Stimulated activated CD8-positive, alpha-beta memory T cell treated with anti-CD3 and anti-CD28 coated beads, Interleukin-7, amount 100 ng/mL, for 4 hours (primary cell): ENCODE results near the gene NT5C1A.

Source experiments
- DNase-seq, 2 donors: peaks; one replicate each; pipeline ENCODE4 v3.0.0-alpha.2; 2020; ENCODE audit warnings: low read depth in 2 of 2

Gene NT5C1A

DNA sequence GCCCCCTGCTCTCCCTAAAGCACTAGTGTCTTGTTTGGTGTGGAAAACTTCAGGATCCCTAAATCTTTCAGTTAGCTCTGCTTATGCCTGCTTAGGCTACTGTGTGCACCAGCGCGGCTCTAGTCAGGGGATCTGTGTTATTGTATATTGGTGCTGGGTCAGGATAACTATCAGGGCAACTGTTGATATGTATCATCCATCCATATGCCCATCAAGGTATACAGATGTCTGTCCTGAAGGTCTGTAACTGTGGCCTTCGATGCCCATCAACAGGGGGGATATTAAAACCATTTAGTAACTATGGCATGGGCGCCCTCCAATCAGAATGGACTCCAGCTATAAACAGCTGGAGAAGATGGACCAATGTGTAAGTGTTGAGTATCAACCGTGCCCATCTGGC, 12.4 kb downstream of the NT5C1A start:
- no peak for DNase-seq

DNA sequence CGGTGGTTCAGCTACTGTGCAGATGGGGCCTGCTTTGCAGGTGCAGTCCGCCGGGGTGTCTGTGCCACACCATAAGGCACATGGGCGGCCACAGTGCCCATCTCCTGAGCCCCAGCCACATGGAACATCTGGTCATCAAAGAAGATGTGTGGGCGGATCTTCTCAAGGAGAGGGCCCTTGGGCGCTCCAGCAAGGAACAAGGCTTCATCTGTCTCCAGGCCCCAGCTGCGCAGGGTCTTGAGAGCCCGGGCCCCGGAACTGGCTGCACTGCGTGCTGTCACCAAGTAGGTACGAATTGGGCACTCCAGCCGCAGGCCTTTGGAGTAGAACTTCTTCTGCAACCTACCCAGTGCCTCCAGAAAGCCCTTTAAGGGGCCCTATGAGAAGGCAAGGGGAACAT, 12.8 kb downstream of the NT5C1A start:
- no peak for DNase-seq

DNA sequence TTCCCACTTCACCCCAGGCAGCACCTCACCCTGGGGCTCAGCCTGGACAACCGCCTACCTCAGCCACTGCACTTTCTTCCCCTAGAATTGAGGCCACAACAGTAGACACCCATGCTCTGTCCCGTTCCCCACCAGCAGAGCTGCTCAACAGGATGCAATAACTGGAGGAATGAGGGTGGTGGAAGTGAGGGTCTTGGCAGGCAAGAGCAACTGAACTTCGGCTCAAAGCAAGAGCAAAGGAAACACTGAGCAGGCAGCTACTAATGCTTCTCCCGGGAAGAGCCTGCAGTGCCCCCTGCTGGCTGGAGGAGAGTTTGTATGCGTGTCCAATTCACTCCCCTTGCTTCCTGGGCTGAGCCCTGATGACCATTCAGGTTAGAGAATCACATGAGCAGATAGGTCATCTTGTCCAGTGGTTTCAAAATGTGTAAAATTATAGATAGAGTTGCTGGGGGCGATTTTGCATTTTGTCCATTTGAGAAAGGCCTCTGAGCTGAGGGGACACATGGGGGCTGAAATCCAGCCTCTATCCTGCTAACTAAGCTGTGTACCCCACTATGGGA, 13.9 kb downstream of the NT5C1A start:
- DNase-seq = peak; percentile 13 to 32

DNA sequence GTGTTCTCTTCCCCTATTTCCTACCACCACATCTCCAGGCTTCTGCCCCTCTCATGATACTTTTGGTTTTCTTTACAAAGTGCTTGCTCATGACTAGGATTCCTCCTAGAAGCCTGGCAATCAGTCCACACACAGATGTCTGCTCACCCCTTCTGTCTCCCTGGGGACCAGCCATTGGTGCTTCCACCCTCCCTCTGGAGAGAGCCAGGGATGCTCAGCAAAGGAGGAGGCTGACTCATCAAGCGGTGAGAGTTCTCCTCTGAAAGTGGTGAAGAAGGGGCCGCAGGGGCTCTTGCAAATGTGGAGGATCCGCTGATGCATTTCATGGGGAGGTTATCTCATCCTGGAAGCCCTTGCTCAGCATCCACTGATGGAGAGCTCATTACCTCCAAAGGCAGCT, 14.5 kb downstream of the NT5C1A start:
- DNase-seq = no peak

DNA sequence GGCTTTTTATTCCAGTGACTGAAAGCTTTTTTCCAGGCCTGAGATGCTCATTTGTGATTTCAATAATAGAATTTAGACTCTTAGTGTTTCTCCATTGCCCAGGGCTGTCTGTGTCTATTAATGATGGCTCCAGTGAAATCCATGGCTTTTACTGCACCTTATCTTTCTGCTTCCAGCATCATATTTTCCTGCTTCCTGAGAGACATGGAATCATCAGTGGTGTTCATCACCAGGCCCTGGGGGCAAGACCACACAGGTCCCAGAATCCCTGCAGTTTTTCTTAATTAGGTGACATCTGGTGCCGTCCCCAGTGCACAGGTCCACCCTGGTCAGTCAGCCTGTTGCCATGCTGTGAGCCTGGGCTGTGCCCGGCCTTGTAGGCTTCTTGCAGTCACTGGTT, 15.5 kb downstream of the NT5C1A start:
- DNase-seq = no peak

DNA sequence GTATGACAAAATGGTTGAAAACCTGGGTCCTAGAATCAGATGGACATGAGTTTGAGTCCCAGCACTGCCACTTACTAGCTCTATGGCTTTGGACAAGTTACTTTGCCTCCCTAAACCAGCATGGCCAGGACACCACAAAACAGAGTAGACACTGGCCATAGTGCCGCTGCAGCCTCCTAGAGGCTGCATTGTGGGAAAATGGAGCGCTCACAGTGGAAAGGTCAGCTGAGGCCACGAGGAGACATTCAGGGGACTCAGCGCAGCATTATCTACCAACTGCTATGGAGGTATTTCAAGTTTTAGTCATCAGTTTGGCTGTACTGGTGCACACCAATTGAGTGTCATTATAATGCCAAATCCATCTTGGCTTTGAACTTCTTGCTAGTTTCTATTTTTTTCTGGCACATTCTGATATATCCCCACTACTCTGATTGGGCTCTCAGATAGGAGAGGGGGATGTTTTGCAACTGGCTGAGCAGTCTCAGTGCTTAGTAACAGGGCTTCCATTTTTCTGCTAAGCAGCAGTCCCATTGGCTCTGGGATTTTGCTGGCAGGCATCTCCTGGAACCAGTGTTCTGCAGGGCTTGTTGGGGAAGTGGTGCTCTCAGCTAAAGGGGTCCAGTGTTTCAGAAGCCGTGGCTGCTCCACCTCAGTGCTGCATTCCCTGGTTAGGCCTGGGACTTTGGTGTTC, 16.2 kb downstream of the NT5C1A start:
- DNase-seq = no peak

DNA sequence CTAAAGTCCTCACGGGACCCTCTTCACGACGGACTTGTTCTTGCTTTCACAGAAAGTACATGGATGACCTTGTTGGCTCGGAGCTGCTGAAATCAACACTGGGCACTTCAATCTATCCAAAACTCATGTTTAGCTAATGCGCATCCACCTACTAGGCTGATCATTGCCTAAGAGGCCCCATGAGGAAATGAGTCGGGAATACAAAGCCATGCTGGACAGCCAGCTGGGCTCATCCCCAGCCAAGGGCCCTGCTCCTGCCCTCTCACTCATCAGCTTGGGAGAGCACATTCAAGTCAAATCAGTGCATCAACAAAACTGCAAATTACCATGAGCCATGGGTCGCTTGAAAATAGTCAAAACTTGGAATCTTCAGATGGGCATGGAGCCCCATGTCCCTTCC, 17.6 kb downstream of the NT5C1A start:
- no peak for DNase-seq

DNA sequence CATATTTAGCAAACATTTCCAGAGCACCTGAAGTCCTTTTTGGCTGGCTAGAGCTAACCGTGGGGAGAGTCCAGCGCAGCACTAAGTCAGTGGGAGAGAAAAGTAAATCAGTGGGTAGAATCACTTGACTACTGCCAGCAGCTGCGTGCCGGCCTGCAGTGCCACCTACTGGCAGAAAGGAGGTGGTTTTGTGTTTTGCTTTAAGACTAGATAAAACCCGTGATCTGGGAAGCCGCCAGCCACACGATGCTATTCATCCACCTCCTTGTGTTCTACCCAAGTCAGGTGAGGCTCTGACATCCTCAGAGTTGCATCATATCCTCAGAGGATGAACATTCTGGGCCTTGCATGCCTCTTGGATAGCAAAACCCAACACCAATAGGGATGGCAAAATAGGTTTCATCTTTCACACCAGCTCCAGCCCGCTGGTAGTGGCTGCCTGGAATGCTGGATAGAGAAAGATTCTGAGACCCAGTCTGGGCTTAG, 18.3 kb downstream of the NT5C1A start:
- peak; percentile 56 to 67 for DNase-seq

DNA sequence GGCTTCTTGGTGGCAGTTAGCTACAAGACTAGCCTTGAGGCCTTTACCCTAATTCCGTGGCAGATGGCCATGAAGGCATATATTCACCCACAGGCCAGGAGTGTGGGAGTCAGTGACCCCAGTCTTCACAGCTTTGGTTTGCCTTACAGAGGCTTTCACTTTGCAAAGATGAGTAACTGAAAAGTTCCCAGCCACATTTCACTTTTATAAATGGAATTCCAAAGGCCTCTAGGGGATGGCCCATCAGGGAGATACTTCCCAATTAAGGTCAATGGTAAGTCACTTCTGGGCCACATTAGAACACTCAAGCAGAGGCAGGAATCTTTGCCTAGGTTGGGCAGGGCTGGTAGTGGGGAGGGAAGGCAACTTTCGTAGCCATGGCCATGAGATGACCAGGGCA, 19.4 kb downstream of the NT5C1A start:
- no peak for DNase-seq

DNA sequence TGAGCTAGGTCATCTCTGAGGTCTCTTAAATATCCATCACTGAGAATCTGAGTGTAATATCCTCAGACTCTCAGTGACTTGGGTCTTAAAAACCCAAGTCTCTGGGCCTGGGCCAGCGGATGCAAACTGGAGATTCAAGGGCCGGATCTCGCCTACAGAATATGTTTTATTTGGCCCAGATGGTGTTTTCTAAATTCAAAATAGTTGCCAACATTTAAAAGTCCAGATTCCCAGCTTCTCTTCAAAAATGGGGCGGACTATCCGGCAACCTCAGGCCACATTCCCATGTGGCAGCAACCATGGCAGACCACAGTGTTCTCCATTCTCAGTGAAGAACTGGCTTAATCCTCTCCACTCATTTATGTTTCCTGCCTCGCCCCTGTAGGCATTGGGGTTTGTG, 19.8 kb downstream of the NT5C1A start:
- DNase-seq = no peak

DNA sequence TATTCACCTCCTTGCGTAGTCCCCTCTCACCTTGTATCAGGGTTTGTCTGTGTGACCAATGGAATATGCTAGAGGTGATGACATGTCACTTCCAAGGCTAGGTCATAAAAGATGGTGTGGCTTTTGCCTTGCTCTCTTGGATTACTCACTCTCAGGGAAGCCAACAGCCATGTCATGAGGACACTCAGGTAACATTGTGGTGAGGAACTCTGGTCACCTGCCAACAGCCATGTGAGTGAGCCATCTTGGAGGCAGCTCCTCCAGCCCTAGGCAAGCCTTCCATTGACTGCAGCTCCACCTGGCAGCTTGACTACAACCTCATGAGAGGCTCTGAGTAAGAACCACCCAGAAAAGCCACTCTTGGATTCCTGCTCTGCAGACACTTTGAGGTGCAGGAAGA, 21.5 kb downstream of the NT5C1A start:
- DNase-seq = no peak

DNA sequence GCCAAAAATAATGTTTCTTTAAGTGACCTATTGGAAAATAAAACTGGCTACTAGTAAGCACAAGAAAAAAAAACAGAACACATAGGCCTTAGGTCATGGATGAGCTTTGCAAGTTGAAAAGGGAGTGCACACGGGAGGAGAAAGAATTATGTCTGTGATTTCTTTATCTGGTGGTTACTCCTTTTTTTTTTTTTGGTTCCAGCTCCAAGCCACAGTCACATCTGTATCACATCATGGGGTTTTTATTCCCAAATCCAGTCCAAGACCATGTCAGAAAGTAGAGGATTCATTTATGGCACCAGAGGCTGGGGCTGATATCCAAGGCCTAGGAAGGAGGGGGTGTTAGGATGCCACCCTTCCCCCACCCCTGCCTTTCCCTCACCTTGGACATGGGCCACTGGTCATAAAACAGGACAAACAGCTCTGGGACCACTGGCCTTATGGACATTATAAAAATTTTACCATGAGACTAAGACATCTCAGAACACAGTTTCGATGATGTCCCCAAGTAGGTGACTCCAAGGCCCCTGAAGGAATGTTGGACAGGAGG, 22.2 kb downstream of the NT5C1A start:
- DNase-seq = no peak

DNA sequence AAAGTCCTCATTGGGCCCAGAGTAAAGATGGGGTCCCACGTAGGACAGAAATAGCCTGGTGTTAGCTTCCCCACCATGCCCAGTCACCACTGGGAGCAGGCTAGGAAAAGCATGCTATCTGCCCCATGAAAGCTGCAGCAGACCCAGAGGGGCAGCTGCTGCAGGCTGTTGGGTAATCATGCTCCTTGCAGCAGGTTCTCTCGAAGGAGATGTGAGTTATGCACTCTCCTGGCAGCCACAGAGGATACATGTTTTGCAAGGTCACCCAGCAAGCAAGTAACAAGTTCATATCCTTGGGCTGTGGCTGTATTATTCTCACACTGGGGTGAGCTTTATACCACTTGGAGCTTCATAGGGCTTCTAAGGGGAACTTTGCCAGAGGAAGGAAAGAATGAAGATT, 23.4 kb downstream of the NT5C1A start:
- no peak for DNase-seq

DNA sequence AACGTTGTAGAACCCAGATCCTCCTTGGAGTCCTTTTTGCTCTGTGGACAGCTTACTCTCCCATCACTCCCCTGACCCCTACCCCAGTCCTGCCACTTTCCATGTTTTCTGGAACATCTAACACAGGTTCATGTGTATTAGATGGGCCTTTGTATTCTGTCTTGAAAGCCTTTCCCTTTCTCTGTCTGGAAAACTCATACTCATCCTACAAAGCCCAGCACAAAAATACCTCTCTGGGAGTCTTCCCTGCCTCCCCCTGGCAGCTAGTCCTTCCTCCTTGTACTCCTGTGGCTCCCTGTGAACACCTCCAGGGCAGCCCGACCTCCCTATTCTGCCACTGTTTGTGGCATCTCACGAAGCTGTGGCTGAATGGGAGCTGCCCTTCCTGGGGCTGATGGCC, 24.7 kb downstream of the NT5C1A start:
- no peak for DNase-seq

DNA sequence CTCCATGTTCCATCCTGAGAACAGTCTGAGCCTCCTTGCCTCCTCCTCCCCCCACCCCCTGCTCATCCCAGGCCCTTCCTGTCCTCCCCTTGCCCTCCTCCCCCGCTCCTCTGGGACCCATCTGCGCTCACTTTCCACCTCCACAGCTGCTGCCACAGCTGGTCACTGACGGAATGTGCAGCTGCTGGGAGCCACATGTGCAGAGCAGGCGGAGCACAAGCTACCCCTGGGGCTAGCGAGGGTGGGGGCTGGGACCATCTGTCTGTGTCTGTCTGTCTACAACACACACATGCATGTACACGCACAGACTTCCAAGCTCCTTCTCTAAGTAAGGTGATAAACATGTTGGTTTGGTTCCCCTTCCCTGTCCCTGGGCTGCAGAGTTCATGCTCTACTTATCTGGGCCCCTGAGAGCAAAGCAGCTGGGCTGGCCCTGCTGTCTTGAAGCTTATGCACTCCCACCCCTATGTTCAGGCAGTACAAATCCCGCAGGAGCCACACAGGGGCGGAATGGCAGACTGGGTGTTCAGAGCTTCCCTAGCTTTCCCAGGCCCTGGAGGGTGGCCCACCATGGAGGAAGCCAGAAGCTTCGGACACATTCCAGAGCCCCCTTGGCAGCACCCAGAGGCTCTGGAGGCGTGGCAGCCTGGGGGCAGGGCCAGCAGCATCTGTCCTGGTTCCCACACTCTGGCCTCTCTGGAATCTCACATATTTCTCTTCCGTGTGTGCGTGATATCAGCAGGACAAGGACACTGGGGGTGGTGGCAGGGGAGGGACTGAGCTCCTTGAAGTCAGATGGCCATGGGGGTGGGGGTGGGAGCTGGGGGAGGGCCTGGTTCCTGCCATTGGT, 25.4 kb downstream of the NT5C1A start:
- no peak for DNase-seq

DNA sequence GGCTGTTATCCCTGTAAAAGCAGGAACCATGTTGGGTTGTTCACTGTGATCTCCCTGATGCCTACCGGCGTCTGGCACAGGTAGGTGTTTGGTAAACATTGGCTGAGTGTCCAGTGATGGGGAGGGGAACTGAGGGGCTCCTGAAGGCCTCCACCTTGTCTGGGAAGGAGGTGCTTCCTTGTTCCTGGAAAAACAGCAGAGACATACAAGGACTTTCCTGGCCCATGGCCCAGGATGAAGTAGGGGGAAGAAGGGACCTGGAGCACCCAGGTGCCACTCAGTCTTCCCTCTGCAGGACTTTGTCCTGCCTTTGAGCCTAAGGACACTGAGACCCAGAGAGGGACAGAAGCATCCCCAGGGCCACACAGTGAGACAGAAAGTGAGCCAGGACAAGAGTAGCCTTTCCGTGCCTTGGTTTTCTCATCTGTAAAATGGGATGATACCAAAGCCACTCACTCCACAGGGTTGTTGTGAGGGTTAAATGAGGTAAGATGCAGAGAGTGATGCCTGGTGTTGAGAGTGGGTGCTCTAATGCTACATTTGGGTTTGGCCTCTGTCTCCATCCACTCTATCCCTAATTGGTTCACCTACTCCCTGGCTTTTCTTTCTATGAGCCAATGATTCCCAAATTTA, 26.4 kb downstream of the NT5C1A start:
- DNase-seq = no peak

DNA sequence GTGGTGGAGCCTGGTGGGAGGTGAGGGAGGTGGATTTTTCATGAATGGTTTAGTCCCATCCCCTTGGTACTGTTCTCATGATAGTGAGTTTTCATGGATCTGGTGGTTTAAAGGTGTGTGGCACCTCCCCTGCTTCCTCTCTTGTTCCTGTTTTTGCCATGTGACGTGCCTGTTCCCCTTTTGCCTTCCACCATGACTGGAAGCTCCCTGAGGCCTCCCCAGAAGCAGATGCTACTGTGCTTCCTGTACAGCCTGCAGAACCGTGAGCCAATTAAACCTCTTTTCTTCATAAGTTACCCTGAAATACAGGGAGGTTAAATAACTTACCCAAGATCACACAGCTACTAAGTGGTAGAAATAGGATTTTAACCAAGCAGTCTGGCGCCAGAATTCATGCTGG, 28.2 kb downstream of the NT5C1A start:
- no peak for DNase-seq

DNA sequence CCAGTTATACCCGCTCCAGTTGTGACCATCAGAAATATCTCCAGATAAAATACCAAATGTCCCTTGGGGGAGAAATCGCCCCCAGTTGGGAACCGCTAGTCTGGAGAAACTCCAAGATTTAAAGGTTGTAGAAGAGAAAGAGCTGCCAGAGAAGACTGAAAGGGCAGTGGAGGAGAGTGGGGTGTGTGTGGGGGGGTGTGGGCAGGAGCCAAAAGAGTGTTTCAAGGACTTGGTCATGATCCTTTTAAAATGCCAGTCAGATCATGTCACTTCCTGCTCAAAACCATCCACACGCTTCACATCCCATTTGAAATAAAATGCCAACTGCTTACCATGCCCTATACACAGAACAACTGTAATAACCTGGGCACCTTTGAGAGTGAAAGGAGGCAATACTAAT, 29.1 kb downstream of the NT5C1A start:
- DNase-seq = no peak

DNA sequence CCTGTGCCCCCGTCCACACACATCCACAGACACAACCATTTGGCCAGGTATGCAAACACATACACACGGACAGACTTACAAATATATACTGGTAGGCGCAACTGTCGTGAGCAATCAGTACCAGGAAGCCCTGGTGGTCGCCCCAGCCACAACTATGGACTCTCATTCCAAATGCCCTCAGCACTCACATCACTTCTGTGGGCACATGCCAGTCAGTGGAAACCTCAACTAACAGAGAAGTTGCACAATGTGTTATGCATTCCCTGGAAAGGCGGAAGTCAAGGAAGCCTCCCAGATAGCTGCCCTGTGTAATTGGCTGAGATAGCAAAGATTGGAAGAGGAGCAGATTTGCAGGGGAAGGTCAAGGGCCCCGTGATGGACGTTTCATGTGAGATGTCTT, 31.0 kb downstream of the NT5C1A start:
- no peak for DNase-seq

DNA sequence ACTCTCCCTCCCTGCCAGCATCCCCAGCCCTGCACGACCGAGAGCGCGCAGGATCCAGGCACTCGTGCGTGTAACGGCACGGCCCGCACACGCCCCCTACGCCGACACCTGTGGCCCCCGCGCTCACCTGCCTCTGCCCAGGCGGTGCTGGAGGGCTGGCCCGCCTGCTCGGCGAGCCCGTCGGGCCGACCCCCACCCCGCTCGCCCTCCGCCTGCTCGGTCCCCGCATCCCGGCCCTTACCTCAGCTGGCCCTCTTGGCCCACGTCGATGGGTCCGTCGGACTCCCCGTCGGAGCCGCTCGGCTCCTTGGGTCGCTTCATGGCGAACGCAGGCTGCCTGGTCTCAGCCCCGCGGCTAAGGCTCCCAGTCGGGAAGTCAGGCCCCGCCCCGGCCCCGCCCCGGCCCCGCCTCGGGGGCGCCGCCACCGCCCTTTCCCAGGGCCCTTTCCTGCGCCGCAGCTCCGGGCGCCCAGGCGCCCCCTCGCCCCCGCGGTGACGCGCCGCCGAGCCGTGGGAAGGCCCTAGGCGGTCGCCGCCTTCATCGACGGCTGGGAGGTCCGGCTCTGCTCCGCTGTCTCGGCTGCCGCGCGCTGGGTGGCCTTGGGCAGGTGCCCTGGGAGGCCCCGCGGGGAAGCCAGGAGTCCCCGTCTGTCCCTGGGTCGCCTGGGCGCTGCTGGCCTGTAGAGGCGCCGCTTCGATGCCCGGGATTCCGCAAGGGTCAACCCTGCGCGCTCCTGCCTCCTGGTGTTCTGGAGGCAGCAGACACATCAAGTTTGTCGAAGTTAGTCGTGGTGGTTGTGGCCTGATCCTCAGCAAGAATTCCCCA, 32.4 kb downstream of the NT5C1A start, which contains the start of gene HEYL:
HEYL (minus strand) TSS at position 339 of the 826 bp plus-strand sequence; CDS start at position 321, 18 bp downstream.
- DNase-seq = peak; percentile 34 to 72

DNA sequence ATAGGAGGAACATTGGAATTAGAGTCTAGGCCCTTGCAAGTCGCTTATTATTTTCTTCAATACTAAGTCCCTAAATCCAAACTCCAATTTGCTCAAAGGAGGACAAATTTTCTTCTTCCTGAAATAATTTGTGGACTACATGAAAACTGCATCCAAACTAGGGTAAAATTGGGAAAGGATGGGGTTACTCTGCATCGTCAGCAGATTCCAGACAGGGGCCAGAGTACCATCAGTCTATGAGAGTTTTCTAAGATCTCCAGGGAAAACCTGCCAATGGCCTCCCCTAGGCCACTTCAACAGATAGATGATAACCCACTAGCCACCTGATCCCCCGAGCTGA, 33.0 kb downstream of the NT5C1A start:
- no peak for DNase-seq
